Smooth muscle cell of bladder (primary cell): ENCODE data around the gene FANCE. TPM values are rescaled to one million over a fixed set of nuclear protein-coding genes. Genes with fewer than 3 reads are reported as not detected.

ENCODE experiments used
- total RNA-seq: library from RNA; depleted of rRNA; stranded (reverse); fragments of >200 nt; gene quantifications from 2 replicates; pipeline ENCODE4 v1.2.3, GENCODE V29; 2014

The FANCE gene
- 2.8 and 3.7 TPM in 2 replicates for total RNA-seq

GRCh38 chr6:35452183-35453090 lies at the start of gene FANCE:
TSS of gene FANCE (plus strand) at chr6:35452338. CDS start at chr6:35452546, 208 bp downstream.

GRCh38 chr6:35468181-35468979 lies 16.2 kb downstream of the FANCE start, which contains the start of gene RPL10A:
TSS of gene RPL10A (plus strand) at chr6:35468401. CDS start at chr6:35468435, 34 bp downstream.

GRCh38 chr6:35496841-35497570 lies 44.9 kb downstream of the FANCE start, which contains the start of gene TEAD3:
TSS of gene TEAD3 (minus strand) at chr6:35497079.

GRCh38 chr6:35512740-35513139 lies 60.6 kb downstream of the FANCE start, which contains the start of gene TULP1:
TSS of gene TULP1 (minus strand) at chr6:35512896. CDS start at chr6:35512858, 38 bp downstream.

Other genes with a start within 250 kb of the FANCE start
- gene SCUBE3, start 238.4 kb upstream of the FANCE start, total RNA-seq: 1.7 and 1.8 TPM in 2 replicates
- gene ZNF76, start 192.6 kb upstream of the FANCE start, total RNA-seq: 17.2 and 17.5 TPM in 2 replicates
- 0.83 and 1.3 TPM in 2 replicates for gene DEF6, start 154.5 kb upstream of the FANCE start, total RNA-seq
- gene PPARD, start 109.8 kb upstream of the FANCE start, total RNA-seq: 8.7 and 9.1 TPM in 2 replicates
- 2,520 and 2,942 TPM in 2 replicates for gene RPL10A, start 16.1 kb downstream of the FANCE start, total RNA-seq
- 5.4 and 6.8 TPM in 2 replicates for gene TEAD3, start 44.7 kb downstream of the FANCE start, total RNA-seq
- gene TULP1, start 60.6 kb downstream of the FANCE start, total RNA-seq: not detected in 2 replicates
- 2.8 and 4.8 TPM in 2 replicates for gene FKBP5, start 236.6 kb downstream of the FANCE start, total RNA-seq